Parathyroid adenoma (tissue), 2 donors: ENCODE measurements around the gene RGS11.

Experiments
- H2AFZ ChIP-seq: fragments of 300-600 bp; sonication (generic); one replicate; pipeline ENCODE4 v1.7.0; 2017; ENCODE audit warnings: antibody characterized with exemption, mild to moderate bottlenecking
- H3K27ac ChIP-seq: fragments of 300-600 bp; sonication (generic); one replicate; pipeline ENCODE4 v1.7.0; 2017
- H3K27me3 ChIP-seq: fragments of 300-600 bp; sonication (generic); one replicate; pipeline ENCODE4 v1.7.0; 2017; ENCODE audit warnings: low read length; ENCODE audit not compliant: control insufficient read depth, insufficient read depth
- H3K36me3 ChIP-seq: fragments of 300-600 bp; sonication (generic); one replicate; pipeline ENCODE4 v1.7.0; 2017; ENCODE audit warnings: low read length; ENCODE audit not compliant: control insufficient read depth, insufficient read depth
- H3K4me1 ChIP-seq: fragments of 300-600 bp; sonication (generic); one replicate; pipeline ENCODE4 v1.7.0; 2017; ENCODE audit warnings: control low read depth
- H3K4me2 ChIP-seq: fragments of 300-600 bp; sonication (generic); one replicate; pipeline ENCODE4 v1.7.0; 2017; ENCODE audit warnings: low read length
- H3K4me3 ChIP-seq: fragments of 300-600 bp; sonication (generic); one replicate; pipeline ENCODE4 v1.7.0; 2017; ENCODE audit warnings: low read depth, low read length
- H3K79me2 ChIP-seq: fragments of 300-600 bp; sonication (generic); one replicate; pipeline ENCODE4 v1.7.0; 2017; ENCODE audit warnings: control low read depth
- H3K9ac ChIP-seq: fragments of 300-600 bp; sonication (generic); one replicate; pipeline ENCODE4 v1.7.0; 2017; ENCODE audit warnings: mild to moderate bottlenecking
- H3K9me3 ChIP-seq: fragments of 300-600 bp; sonication (generic); one replicate; pipeline ENCODE4 v1.7.0; 2017; ENCODE audit warnings: low read length; ENCODE audit not compliant: control insufficient read depth
- CTCF ChIP-seq: fragments of 300-600 bp; sonication (generic); IDR thresholded peaks from one replicate; pipeline ENCODE4 v1.7.0; 2017; ENCODE audit warnings: antibody characterized with exemption, mild to moderate bottlenecking
- donor health status: primary hyperparathyroidism.

Gene RGS11

GRCh38 chr16:321532-321931 lies 45.8 kb upstream of the RGS11 start:
- no peak overlapping the region for H3K27ac ChIP-seq
- H3K9ac ChIP-seq, result no peak overlapping the region
- H3K4me1 ChIP-seq, result no peaks in the 10 kb centered on the region
- H3K9me3 ChIP-seq, result no peaks in the 10 kb centered on the region
- no peak overlapping the region for H2AFZ ChIP-seq
- H3K4me2 ChIP-seq, result no peak overlapping the region
- no peaks in the 10 kb centered on the region for H3K27me3 ChIP-seq
- TF ChIP-seq CTCF, result no peak
- peaks cover 58% of the 10 kb centered on the region for H3K79me2 ChIP-seq
- no peaks in the 10 kb centered on the region for H3K36me3 ChIP-seq
- no peak overlapping the region for H3K4me3 ChIP-seq

DNA sequence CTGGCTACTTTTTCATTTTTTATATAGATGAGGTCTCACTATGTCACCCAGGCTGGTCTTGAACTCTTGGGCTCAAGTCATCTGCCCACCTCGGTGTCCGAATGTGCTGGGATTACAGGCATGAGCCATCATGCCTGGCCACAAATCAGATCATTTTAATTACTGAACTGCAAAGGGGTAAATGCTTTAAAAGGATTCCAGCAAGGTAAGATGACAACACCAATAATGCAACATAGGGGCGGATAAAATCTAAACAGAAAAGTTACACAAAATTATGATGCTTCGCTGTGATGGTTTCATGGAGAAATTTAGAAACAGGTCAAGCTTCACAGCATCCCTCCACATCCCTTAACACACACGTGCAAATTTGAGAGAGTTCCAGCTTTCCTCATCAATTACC lies 44.5 kb upstream of the RGS11 start:
- Histone ChIP-seq H2AFZ (no peak overlapping the region), H3K27ac (no peak overlapping the region), H3K79me2 (peaks cover 53% of the 10 kb centered on the region), H3K9ac (no peak overlapping the region), H3K36me3 (no peaks in the 10 kb centered on the region), H3K4me2 (no peak overlapping the region), H3K4me1 (no peaks in the 10 kb centered on the region), H3K4me3 (no peak overlapping the region), H3K9me3 (no peaks in the 10 kb centered on the region), H3K27me3 (no peaks in the 10 kb centered on the region)
- no peak for TF ChIP-seq CTCF

DNA sequence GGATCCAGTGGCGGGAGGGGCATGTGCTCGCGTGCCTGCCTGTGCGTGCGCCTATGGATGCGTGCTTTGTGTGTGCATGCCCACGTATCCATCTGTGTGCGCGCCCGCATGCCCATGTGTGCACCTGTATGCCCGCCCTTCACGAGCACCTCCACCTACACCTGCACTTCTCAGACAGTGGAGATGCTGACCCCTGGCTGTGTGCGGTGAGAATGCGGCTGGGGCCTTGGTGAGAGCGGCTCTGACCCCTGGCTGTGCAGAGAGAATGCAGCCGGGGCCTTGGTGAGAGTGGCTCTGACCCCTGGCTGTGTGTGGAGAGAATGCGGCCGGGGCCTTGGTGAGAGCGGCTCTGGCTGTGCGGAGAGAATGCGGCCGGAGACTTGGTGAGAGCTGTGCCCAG lies 42.9 kb upstream of the RGS11 start:
- Histone ChIP-seq H3K4me2 (no peak overlapping the region), H3K27me3 (no peaks in the 10 kb centered on the region), H3K79me2 (peaks cover 49% of the 10 kb centered on the region), H3K4me1 (no peaks in the 10 kb centered on the region), H3K27ac (no peak overlapping the region), H3K4me3 (no peak overlapping the region), H3K9ac (no peak overlapping the region), H3K36me3 (no peaks in the 10 kb centered on the region), H2AFZ (no peak overlapping the region), H3K9me3 (no peaks in the 10 kb centered on the region)
- TF ChIP-seq CTCF, result no peak

- Histone ChIP-seq H3K4me1 (no peaks in the 10 kb centered on the region), H3K27ac (no peak overlapping the region), H3K9ac (no peak overlapping the region), H3K9me3 (no peaks in the 10 kb centered on the region), H3K36me3 (no peaks in the 10 kb centered on the region), H2AFZ (no peak overlapping the region), H3K4me3 (no peak overlapping the region), H3K79me2 (peaks cover 56% of the 10 kb centered on the region), H3K27me3 (no peaks in the 10 kb centered on the region), H3K4me2 (no peak overlapping the region)
- no peak for TF ChIP-seq CTCF
These were observed 41.8 kb upstream of the RGS11 start for GRCh38 chr16:317583-317982.

GRCh38 chr16:316741-317464 lies 41.2 kb upstream of the RGS11 start:
- no peak overlapping the region for H3K9ac ChIP-seq
- no peak overlapping the region for H3K4me2 ChIP-seq
- H3K27ac ChIP-seq, result no peak overlapping the region
- H2AFZ ChIP-seq, result no peak overlapping the region
- no peaks in the 10 kb centered on the region for H3K36me3 ChIP-seq
- no peak for TF ChIP-seq CTCF
- H3K9me3 ChIP-seq, result no peaks in the 10 kb centered on the region
- H3K4me3 ChIP-seq, result no peak overlapping the region
- peaks cover 56% of the 10 kb centered on the region for H3K79me2 ChIP-seq
- no peaks in the 10 kb centered on the region for H3K27me3 ChIP-seq
- no peaks in the 10 kb centered on the region for H3K4me1 ChIP-seq
